HAP-1 (cell line): Measurements from ENCODE around the gene SP110.
"Not testable (repeated sequence)": the region's sequence is repeated elsewhere in the genome, so short reads cannot be mapped to it uniquely, and the experiment has no call there.

Experiments
- DNase-seq, 2 experiments: peaks; one replicate each; pipeline ENCODE4 v3.0.0-alpha.2; 2016 to 2020; ENCODE audit warnings: low spot score in 2 of 2
- H3K27me3 ChIP-seq: fragments of 250-450 bp; sonication (Bioruptor Pico); 2 replicates; pipeline ENCODE4 v1.5.1; 2020; ENCODE audit warnings: low read depth, mild to moderate bottlenecking, moderate library complexity
- H3K36me3 ChIP-seq: fragments of 250-450 bp; sonication (Bioruptor Pico); replicated peaks from 2 replicates; pipeline ENCODE4 v1.5.1; 2020; ENCODE audit warnings: mild to moderate bottlenecking
- H3K4me1 ChIP-seq: fragments of 250-450 bp; sonication (Bioruptor Pico); 2 replicates; pipeline ENCODE4 v1.5.1; 2020; ENCODE audit warnings: mild to moderate bottlenecking
- H3K4me3 ChIP-seq: fragments of 250-450 bp; sonication (Bioruptor Pico); 2 replicates; pipeline ENCODE4 v1.5.1; 2020; ENCODE audit warnings: mild to moderate bottlenecking, moderate library complexity
- H3K9me3 ChIP-seq: fragments of 250-450 bp; sonication (Bioruptor Pico); 2 replicates; pipeline ENCODE4 v1.5.1; 2020; ENCODE audit warnings: mild to moderate bottlenecking, moderate library complexity
- in situ Hi-C: fragments of 300-500 bp; cut with MboI; formaldehyde crosslinking; loops from 3 replicates; pipeline ENCODE4 v1.14.3; 2020; ENCODE audit warnings: low sequenced_read_pairs, inconsistent platforms, mixed read lengths

SP110 gene

DNA sequence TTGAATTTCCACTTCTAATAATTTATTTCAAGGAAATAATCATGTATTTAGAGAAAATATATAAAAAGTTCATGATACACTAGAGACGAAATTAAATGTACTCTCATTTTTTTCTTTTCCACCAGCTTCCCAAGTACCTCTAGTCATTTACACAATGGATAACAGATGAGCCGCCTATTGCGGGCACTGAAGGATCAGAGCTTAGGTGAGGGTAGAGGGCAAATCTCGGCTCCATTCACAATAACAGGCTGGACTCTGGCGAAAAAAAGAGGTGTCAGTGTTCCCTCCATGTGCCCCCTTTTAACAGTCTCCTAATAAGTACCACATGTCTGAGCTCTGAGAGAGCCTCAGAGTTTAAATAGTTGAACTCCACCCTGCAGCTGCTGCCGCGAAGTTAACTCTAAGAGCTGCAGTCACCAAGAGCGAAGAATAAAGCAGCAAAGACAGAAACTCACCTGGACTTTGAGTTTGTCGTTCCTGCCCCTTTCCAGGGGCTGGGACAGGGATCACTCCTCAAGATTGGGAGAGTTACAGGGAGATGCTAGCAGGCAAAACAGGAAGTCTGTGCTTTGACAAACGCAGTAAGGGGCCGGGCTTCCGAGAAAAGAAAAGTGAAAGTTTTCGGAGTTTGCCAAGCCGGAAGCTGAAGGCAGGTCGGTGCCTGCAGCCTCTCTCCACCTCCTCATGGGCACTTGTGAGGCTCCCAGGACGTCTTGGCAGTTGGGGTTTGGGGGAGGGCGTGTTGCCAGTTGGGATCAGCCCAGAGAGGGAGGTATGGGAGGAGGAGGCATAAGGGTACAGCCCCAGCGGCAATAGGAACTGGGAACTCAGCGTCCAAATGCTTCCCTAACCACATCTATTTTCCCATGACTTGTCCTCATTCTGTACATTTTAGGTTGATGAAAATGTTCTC, at the start of gene SP110:
SP110 (minus strand) TSS at position 566 of the 913 bp plus-strand sequence. CDS start 3,057 bp downstream, outside the sequence.
- DNase-seq, result peak; percentile 49 to 72
- H3K4me3 ChIP-seq, result peak within 1 kb of the TSS; percentile 41
- no peaks in the 10 kb centered on the region for H3K36me3 ChIP-seq
- in situ Hi-C loops, result no loop called here
- H3K9me3 ChIP-seq, result no peaks in the 10 kb centered on the region
- H3K4me1 ChIP-seq, result peaks cover 2% of the 10 kb centered on the region
- no peaks in the 10 kb centered on the region for H3K27me3 ChIP-seq

GRCh38 chr2:230268606-230269243, 48.9 kb upstream of the SP110 start:
- Histone ChIP-seq H3K4me3 (no peak overlapping the region), H3K36me3 (no peaks in the 10 kb centered on the region), H3K4me1 (no peaks in the 10 kb centered on the region), H3K9me3 (no peaks in the 10 kb centered on the region), H3K27me3 (no peaks in the 10 kb centered on the region)
- no peak for DNase-seq
- in situ Hi-C loops, result no loop called here

DNA sequence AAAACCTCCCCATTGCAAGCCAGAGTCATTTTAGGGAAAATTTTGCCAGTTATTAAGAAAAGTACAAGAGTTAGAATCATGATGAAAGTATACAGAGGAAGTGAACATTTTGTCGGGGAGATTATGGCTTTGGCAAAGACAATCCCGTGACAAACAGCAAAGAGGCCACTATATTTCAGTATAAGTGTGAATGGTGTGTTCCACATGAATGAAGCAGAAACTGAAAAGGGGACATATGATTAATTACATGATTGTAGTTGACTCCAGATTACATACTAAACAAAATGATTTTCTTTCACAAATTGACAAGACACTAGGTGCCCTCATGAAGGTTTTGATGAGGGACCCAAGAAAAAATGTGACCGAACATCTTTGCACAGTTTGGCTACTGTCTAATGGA, 47.8 kb upstream of the SP110 start:
- Histone ChIP-seq H3K4me3 (no peak overlapping the region), H3K36me3 (no peaks in the 10 kb centered on the region), H3K27me3 (no peaks in the 10 kb centered on the region), H3K9me3 (no peaks in the 10 kb centered on the region), H3K4me1 (no peaks in the 10 kb centered on the region)
- no peak for DNase-seq
- in situ Hi-C loops, result no loop called here

DNA sequence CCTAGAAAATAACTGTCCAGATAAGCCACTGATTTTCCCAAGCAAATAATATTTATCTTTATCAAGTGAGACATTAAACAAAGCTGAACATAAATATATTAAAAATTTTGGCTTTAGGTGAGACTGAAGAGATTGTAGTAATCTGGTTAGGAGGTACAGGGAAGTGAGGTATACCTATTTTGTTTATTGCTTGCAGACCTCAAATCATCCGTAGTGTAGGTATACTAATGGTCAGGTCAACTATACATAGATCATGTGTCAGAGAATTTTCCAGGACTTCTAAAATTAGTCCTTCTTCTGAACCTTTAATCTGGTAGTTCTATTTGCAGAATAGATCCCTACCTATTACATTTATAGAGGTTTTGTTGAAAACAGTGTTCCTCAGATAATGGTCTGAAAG, 47.3 kb upstream of the SP110 start:
- Histone ChIP-seq H3K27me3 (no peaks in the 10 kb centered on the region), H3K36me3 (no peaks in the 10 kb centered on the region), H3K9me3 (no peaks in the 10 kb centered on the region), H3K4me3 (no peak overlapping the region), H3K4me1 (no peaks in the 10 kb centered on the region)
- DNase-seq, result no peak
- in situ Hi-C loops, result no loop called here

GRCh38 chr2:230266638-230267037, 46.9 kb upstream of the SP110 start:
- H3K4me1 ChIP-seq, result no peaks in the 10 kb centered on the region
- in situ Hi-C loops, result no loop called here
- no peaks in the 10 kb centered on the region for H3K9me3 ChIP-seq
- DNase-seq, result no peak
- no peaks in the 10 kb centered on the region for H3K36me3 ChIP-seq
- H3K4me3 ChIP-seq, result no peak overlapping the region
- no peaks in the 10 kb centered on the region for H3K27me3 ChIP-seq

DNA sequence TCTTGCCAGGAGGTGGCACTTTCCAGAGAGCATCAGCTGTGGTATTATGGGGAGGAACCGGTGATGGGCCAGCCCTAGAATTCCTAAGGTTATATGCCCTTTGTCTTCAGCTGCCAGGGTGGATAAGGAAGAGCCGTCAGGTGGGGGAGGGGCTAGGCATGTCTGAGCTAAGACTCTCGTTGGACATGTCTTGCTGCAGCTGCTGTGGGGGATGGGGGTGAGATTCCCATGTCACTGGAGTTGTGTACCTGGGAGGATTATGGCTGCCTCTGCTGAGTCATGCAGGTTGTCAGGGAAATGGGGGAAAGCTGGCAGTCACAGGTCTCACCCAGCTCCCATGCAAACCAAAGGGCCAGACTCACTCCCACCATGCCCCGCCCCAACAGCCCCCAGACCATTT, 45.2 kb upstream of the SP110 start:
- H3K27me3 ChIP-seq, H3K4me1 ChIP-seq, H3K36me3 ChIP-seq, H3K4me3 ChIP-seq, H3K9me3 ChIP-seq, in situ Hi-C loops: not testable (repeated sequence)
- peak in 1 of 2 experiments; percentile 15 for DNase-seq

DNA sequence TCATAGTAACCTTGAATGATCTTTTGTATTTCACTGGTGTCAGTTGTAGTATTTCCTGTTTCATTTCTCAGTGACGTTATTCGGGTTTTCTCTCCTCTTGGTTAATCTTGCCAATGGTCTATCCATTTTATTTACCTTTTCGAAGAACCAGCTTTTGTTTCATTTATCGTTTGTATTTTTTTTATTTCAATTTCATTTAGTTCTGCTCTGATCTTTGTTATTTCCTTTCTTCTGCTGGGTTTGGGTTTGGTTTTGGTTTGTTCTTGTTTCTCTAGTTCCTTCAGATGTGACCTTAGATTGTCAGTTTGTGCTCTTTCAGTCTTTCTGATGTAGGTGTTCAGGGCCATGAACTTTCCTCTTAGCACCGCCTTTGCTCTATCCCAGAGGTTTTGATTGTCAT, 42.5 kb upstream of the SP110 start:
- Histone ChIP-seq H3K27me3 (no peaks in the 10 kb centered on the region), H3K36me3 (no peaks in the 10 kb centered on the region), H3K4me3 (no peak overlapping the region), H3K9me3 (no peaks in the 10 kb centered on the region), H3K4me1 (no peaks in the 10 kb centered on the region)
- DNase-seq, result no peak
- in situ Hi-C loops, result no loop called here

DNA sequence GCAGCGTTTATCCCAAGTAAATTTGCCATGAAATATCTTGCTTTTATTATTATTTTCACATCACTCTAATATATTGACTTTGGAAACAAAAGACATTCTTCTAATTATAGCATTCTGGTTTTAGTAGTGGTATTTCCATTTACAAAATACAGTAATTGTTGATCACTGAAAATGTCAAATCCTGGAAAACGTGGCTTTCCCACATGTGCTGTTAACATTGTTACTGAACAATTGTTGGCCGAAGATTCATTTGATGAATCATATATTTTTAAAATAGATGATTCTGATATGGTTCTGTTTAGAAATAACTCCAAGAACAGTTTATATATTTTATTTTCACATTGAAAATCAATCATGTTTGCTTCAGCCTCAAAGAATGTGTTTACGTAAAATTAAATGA, 38.7 kb upstream of the SP110 start:
- DNase-seq, result no peak
- Histone ChIP-seq H3K9me3 (no peaks in the 10 kb centered on the region), H3K27me3 (no peaks in the 10 kb centered on the region), H3K4me1 (no peaks in the 10 kb centered on the region), H3K4me3 (no peak overlapping the region), H3K36me3 (no peaks in the 10 kb centered on the region)
- in situ Hi-C loops, result no loop called here

GRCh38 chr2:230256733-230257332, 37.0 kb upstream of the SP110 start:
- no peaks in the 10 kb centered on the region for H3K4me1 ChIP-seq
- no peak for DNase-seq
- no peaks in the 10 kb centered on the region for H3K27me3 ChIP-seq
- H3K4me3 ChIP-seq, result no peak overlapping the region
- no peaks in the 10 kb centered on the region for H3K36me3 ChIP-seq
- H3K9me3 ChIP-seq, result no peaks in the 10 kb centered on the region
- in situ Hi-C loops, result no loop called here

DNA sequence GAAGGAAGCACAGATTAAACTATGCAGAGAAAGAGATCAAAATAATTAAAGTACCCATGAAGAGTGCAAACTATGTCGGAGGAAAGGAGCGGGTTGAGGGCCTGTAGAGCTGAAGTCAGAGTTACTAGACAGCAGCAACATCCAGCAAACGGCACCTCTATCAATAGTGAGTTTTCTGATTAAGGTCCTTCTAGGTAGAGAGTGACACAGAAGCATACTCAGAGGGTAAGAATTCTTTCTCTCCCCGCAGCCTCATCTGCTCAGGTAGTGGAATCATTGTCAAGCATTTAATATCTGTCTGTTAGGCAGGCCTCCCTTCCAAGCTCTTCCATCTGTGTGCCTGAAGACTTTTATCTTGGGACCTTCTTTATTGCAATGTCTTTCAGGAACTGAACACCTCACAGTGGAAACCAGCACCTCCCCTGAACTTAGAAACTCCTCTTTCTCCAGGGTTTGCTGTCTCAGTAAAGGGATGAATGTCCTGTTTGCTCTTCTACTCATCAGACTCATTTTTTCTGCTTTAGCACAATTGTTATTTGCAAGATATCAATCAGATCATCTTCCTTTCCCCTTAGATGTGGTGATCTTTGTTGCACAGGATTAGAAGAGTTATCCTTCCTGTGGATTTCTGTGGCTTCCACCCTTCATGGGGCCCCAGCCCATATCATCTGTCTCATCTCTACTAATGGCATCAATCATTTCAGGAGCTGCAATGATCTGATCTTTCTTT, 34.5 kb upstream of the SP110 start:
- in situ Hi-C loops, result no loop called here
- H3K4me1 ChIP-seq, result no peaks in the 10 kb centered on the region
- H3K9me3 ChIP-seq, result no peaks in the 10 kb centered on the region
- no peaks in the 10 kb centered on the region for H3K27me3 ChIP-seq
- H3K36me3 ChIP-seq, result no peaks in the 10 kb centered on the region
- H3K4me3 ChIP-seq, result no peak overlapping the region
- DNase-seq, result no peak

DNA sequence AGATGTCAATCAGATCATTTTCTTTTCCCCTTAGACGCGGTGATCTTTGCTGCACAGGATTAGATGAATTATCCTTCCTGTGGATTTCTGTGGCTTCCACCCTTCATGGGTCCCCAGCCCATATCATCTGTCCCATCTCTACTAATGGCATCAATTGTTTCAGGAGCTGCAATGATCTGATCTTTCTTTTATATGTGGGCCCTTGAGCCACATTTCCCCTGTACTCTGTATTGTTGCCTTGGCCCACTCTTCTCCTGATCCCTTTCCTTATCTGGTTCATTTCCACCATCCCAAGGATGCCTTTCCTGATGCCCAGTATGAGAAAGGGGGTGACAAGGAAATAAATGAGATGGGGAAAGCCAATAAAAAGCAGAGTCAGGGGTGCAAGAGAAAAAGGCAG, 30.4 kb upstream of the SP110 start:
- no peaks in the 10 kb centered on the region for H3K27me3 ChIP-seq
- H3K4me1 ChIP-seq, result no peaks in the 10 kb centered on the region
- DNase-seq, result no peak
- H3K4me3 ChIP-seq, result no peak overlapping the region
- in situ Hi-C loops, result no loop called here
- no peaks in the 10 kb centered on the region for H3K36me3 ChIP-seq
- no peaks in the 10 kb centered on the region for H3K9me3 ChIP-seq

- no peaks in the 10 kb centered on the region for H3K36me3 ChIP-seq
- in situ Hi-C loops, result no loop called here
- H3K4me3 ChIP-seq, result no peak overlapping the region
- no peaks in the 10 kb centered on the region for H3K4me1 ChIP-seq
- H3K27me3 ChIP-seq, result no peaks in the 10 kb centered on the region
- no peak for DNase-seq
- H3K9me3 ChIP-seq, result no peaks in the 10 kb centered on the region
These were observed 26.4 kb upstream of the SP110 start for GRCh38 chr2:230246206-230246605.

GRCh38 chr2:230244211-230244610, 24.4 kb upstream of the SP110 start:
- H3K4me3 ChIP-seq, result no peak overlapping the region
- no peaks in the 10 kb centered on the region for H3K27me3 ChIP-seq
- no peaks in the 10 kb centered on the region for H3K4me1 ChIP-seq
- no peaks in the 10 kb centered on the region for H3K36me3 ChIP-seq
- DNase-seq, result no peak
- H3K9me3 ChIP-seq, result no peaks in the 10 kb centered on the region
- in situ Hi-C loops, result no loop called here

GRCh38 chr2:230234845-230235244, 15.1 kb upstream of the SP110 start:
- Histone ChIP-seq H3K36me3 (no peaks in the 10 kb centered on the region), H3K4me3 (no peak overlapping the region), H3K27me3 (no peaks in the 10 kb centered on the region), H3K9me3 (no peaks in the 10 kb centered on the region), H3K4me1 (no peaks in the 10 kb centered on the region)
- in situ Hi-C loops, result no loop called here
- DNase-seq, result no peak
